T-helper 22 cell (primary cell): ENCODE data around the gene IGFBP3.

Experiments used
- DNase-seq: peaks from one replicate; pipeline ENCODE4 v3.0.0-alpha.2; 2020; ENCODE audit warnings: low read depth

Gene IGFBP3

GRCh38 chr7:45922810-45923209 lies 1.7 kb upstream of the IGFBP3 start:
- DNase-seq = no peak

- no peak for DNase-seq
Measured at GRCh38 chr7:45921699-45922519, 837 bp upstream of the IGFBP3 start.

- no peak for DNase-seq
Measured at GRCh38 chr7:45921381-45921698, 268 bp upstream of the IGFBP3 start.

GRCh38 chr7:45919993-45920459 lies 1.0 kb downstream of the IGFBP3 start:
- no peak for DNase-seq

- DNase-seq = no peak
Measured at GRCh38 chr7:45919231-45919784, 1.8 kb downstream of the IGFBP3 start.

GRCh38 chr7:45918556-45918955 lies 2.5 kb downstream of the IGFBP3 start:
- DNase-seq = no peak

- peak; percentile 14 for DNase-seq
Measured at GRCh38 chr7:45917658-45918057, 3.4 kb downstream of the IGFBP3 start.

- no peak for DNase-seq
Measured at GRCh38 chr7:45917064-45917463, 4.0 kb downstream of the IGFBP3 start.

GRCh38 chr7:45915606-45916005 lies 5.5 kb downstream of the IGFBP3 start:
- no peak for DNase-seq

GRCh38 chr7:45914911-45915310 lies 6.2 kb downstream of the IGFBP3 start:
- no peak for DNase-seq

- DNase-seq = no peak
Measured at GRCh38 chr7:45912972-45913371, 8.1 kb downstream of the IGFBP3 start.

- no peak for DNase-seq
Measured at GRCh38 chr7:45911311-45911710, 9.8 kb downstream of the IGFBP3 start.

- no peak for DNase-seq
Measured at GRCh38 chr7:45910855-45911254, 10.2 kb downstream of the IGFBP3 start.

- DNase-seq = no peak
Measured at GRCh38 chr7:45909561-45909960, 11.5 kb downstream of the IGFBP3 start.

- DNase-seq = no peak
Measured at GRCh38 chr7:45902820-45903219, 18.3 kb downstream of the IGFBP3 start.

GRCh38 chr7:45901566-45901965 lies 19.5 kb downstream of the IGFBP3 start:
- no peak for DNase-seq

GRCh38 chr7:45898222-45898621 lies 22.9 kb downstream of the IGFBP3 start:
- no peak for DNase-seq

- no peak for DNase-seq
Measured at GRCh38 chr7:45897042-45897690, 23.9 kb downstream of the IGFBP3 start.

GRCh38 chr7:45894665-45895062 lies 26.4 kb downstream of the IGFBP3 start:
- no peak for DNase-seq

- DNase-seq = no peak
Measured at GRCh38 chr7:45893996-45894664, 26.9 kb downstream of the IGFBP3 start.

- no peak for DNase-seq
Measured at GRCh38 chr7:45893374-45893995, 27.6 kb downstream of the IGFBP3 start.

GRCh38 chr7:45892407-45893035 lies 28.6 kb downstream of the IGFBP3 start:
- DNase-seq = no peak
